HG03196 (cell line): ENCODE results near the gene PCDHGA7.
"Not testable (repeated sequence)": the region's sequence is repeated elsewhere in the genome, so short reads cannot be mapped to it uniquely, and the experiment has no call there.

Experiments used
- ATAC-seq: cut with Tn5 transposase; IDR thresholded peaks from one replicate; pipeline ENCODE4 v1.9.1; 2021; ENCODE audit not compliant: unreplicated experiment

Gene PCDHGA7

GRCh38 chr5:141366016-141366896, 16.3 kb upstream of the PCDHGA7 start:
- no peak for ATAC-seq

DNA sequence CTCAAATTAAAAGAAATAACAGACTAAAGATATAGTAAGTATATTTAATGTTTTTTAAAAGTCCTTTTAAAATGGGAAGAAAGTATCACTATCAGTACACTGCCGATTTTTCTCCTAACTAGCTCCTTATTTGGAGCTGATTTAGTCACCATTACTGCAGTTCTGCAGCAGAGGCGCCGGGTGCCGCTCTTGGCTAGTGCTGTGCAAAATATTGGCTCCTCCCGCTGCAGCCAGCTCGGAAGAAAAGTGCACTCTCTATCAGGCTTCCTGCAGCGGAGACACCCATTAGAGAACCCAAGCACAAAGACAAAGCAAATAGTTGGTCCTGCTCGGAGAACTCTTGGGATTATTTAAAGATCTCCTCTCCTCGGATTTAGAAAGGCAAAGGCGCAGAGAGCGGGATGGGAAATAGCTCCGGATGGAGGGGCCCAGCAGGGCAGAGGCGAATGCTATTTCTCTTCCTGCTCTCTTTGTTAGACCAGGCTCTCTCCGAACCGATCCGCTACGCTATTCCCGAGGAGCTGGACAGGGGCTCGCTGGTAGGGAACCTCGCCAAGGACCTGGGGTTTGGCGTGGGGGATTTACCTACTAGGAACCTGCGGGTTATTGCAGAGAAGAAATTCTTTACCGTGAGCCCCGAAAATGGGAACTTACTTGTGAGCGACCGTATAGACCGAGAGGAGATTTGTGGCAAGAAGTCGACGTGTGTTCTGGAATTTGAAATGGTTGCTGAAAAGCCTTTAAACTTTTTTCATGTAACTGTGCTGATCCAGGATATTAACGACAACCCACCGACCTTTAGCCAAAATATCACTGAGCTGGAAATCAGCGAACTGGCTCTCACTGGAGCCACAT, 12.3 kb upstream of the PCDHGA7 start, which contains the start of gene PCDHGB3:
Gene PCDHGB3, plus strand, starts transcription at position 249 of the 855 bp plus-strand sequence. Its CDS starts 153 bp downstream, at position 402.
- peak; percentile 69 for ATAC-seq

DNA sequence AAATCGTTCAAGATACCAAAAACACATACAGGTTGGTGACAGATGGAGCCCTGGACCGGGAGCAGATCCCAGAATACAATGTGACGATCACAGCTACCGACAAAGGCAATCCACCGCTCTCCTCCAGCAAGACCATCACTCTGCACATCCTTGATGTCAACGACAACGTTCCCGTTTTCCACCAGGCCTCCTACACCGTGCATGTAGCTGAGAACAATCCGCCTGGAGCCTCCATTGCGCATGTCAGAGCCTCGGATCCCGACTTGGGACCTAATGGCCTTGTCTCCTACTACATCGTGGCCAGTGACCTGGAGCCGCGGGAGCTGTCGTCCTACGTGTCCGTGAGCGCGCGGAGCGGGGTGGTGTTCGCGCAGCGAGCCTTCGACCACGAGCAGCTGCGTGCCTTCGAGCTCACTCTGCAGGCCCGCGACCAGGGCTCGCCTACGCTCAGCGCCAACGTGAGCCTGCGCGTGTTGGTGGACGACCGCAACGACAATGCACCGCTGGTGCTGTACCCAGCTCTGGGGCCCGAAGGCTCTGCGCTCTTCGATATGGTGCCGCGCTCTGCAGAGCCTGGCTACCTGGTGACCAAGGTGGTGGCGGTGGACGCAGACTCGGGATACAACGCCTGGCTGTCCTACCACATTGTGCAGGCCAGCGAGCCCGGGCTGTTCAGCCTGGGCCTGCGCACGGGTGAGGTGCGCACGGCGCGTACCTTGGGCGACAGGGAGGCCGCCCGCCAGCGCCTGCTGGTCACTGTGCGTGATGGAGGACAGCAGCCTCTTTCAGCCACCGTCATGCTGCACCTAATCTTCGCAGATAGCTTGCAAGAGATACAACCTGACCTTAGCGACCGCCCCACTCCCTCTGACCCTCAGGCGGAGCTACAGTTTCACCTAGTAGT, 10.7 kb upstream of the PCDHGA7 start:
- no peak for ATAC-seq

- ATAC-seq, result no peak
These were observed 8.7 kb upstream of the PCDHGA7 start, which contains the start of gene PCDHGA6 for GRCh38 chr5:141373673-141374317. PCDHGA6 (plus strand) TSS chr5:141373891; CDS start chr5:141374084, 193 bp downstream.

- ATAC-seq, result no peak
These were observed 7.9 kb upstream of the PCDHGA7 start for GRCh38 chr5:141374627-141375026.

GRCh38 chr5:141375444-141376155, 6.9 kb upstream of the PCDHGA7 start:
- ATAC-seq, result not testable (repeated sequence)

- ATAC-seq, result no peak
These were observed 803 bp downstream of the PCDHGA7 start for GRCh38 chr5:141383345-141383744.

- ATAC-seq, result no peak
These were observed 2.1 kb downstream of the PCDHGA7 start for GRCh38 chr5:141384471-141385267.

DNA sequence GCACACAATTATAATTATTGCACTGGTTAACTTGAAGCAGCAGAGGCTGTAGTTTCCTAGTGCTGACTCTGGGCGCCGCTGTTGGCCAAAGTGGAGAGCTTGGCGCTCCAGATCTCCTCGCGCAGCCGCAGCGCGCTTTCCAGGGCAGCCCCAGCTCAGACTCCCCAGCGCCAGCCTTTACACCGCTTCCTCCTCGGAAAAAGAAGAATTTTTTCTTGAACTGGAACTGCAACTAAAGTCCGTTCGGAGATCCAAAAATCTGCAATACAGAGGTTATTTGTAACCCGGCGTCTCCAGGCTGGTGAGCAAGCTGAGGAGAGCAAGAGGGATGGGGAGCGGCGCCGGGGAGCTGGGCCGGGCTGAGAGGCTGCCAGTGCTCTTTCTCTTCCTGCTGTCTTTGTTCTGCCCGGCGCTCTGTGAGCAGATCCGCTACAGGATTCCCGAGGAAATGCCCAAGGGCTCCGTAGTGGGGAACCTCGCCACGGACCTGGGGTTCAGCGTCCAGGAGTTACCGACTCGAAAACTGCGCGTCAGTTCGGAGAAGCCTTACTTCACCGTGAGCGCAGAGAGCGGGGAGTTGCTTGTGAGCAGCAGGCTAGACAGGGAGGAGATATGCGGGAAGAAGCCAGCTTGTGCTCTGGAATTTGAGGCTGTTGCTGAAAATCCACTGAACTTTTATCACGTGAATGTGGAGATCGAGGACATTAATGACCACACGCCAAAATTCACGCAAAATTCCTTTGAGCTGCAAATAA, 5.2 kb downstream of the PCDHGA7 start, which contains the start of gene PCDHGB4:
Gene PCDHGB4, plus strand, starts transcription at position 142 of the 755 bp plus-strand sequence. Its CDS starts 187 bp downstream, at position 329.
- ATAC-seq, result not testable (repeated sequence)

DNA sequence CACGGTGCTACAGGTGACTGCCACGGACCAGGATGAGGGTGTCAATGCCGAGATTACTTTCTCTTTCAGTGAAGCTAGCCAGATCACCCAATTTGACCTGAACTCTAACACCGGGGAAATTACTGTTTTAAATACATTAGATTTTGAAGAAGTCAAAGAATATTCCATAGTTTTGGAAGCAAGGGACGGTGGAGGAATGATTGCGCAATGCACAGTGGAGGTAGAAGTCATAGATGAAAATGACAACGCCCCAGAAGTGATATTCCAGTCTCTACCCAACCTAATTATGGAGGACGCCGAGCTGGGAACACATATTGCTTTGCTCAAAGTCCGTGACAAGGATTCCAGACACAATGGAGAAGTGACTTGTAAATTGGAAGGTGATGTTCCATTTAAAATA, 6.1 kb downstream of the PCDHGA7 start:
- no peak for ATAC-seq

- no peak for ATAC-seq
These were observed 6.9 kb downstream of the PCDHGA7 start for GRCh38 chr5:141389153-141390042.

- ATAC-seq, result no peak
These were observed 10.1 kb downstream of the PCDHGA7 start, which contains the start of gene PCDHGA8 for GRCh38 chr5:141392429-141393198. PCDHGA8 (plus strand) TSS chr5:141392633; CDS start chr5:141392814, 181 bp downstream.

- ATAC-seq, result no peak
These were observed 10.7 kb downstream of the PCDHGA7 start for GRCh38 chr5:141393267-141393666.

DNA sequence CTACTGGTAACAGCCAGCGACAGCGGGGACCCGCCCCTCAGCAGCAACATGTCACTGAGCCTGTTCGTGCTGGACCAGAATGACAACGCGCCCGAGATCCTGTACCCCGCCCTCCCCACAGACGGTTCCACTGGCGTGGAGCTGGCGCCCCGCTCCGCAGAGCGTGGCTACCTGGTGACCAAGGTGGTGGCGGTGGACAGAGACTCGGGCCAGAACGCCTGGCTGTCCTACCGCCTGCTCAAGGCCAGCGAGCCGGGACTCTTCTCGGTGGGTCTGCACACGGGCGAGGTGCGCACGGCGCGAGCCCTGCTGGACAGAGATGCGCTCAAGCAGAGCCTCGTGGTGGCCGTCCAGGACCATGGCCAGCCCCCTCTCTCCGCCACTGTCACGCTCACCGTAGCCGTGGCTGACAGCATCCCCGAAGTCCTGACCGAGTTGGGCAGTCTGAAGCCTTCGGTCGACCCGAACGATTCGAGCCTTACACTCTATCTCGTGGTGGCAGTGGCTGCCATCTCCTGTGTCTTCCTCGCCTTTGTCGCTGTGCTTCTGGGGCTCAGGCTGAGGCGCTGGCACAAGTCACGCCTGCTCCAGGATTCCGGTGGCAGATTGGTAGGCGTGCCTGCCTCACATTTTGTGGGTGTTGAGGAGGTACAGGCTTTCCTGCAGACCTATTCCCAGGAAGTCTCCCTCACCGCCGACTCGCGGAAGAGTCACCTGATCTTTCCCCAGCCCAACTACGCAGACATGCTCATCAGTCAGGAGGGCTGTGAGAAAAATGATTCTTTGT, 12.1 kb downstream of the PCDHGA7 start:
- ATAC-seq, result not testable (repeated sequence)
